Dendritic cell treated with granulocyte-macrophage colony-stimulating factor and Interleukin-4, amounts not matched to agents 40 ng/mL and 50 ng/mL, for 4 days (primary cell): ENCODE data around the gene LILRA2.
"Not testable (repeated sequence)": the region's sequence is repeated elsewhere in the genome, so short reads cannot be mapped to it uniquely, and the experiment has no call there.

Source experiments
- H3K27ac Mint-ChIP-seq: one replicate; pipeline ENCODE4 v1.8.0; 2022; ENCODE audit warnings: mild to moderate bottlenecking, mixed read lengths
- H3K27me3 Mint-ChIP-seq: one replicate; pipeline ENCODE4 v1.8.0; 2022; ENCODE audit warnings: mild to moderate bottlenecking, mixed read lengths
- H3K36me3 Mint-ChIP-seq: one replicate; pipeline ENCODE4 v1.8.0; 2022; ENCODE audit warnings: low read depth, mixed read lengths
- H3K4me1 Mint-ChIP-seq: one replicate; pipeline ENCODE4 v1.8.0; 2022; ENCODE audit warnings: low read depth, mixed read lengths
- H3K4me3 Mint-ChIP-seq: one replicate; pipeline ENCODE4 v1.8.0; 2022; ENCODE audit warnings: mild to moderate bottlenecking, moderate library complexity, mixed read lengths
- H3K9me3 Mint-ChIP-seq: one replicate; pipeline ENCODE4 v1.8.0; 2022; ENCODE audit warnings: mixed read lengths
- intact Hi-C: fragments of 100-400 bp; cut with micrococcal nuclease; formaldehyde crosslinking; loops from one replicate; pipeline ENCODE4 v1.15.0; 2022

LILRA2 gene

DNA sequence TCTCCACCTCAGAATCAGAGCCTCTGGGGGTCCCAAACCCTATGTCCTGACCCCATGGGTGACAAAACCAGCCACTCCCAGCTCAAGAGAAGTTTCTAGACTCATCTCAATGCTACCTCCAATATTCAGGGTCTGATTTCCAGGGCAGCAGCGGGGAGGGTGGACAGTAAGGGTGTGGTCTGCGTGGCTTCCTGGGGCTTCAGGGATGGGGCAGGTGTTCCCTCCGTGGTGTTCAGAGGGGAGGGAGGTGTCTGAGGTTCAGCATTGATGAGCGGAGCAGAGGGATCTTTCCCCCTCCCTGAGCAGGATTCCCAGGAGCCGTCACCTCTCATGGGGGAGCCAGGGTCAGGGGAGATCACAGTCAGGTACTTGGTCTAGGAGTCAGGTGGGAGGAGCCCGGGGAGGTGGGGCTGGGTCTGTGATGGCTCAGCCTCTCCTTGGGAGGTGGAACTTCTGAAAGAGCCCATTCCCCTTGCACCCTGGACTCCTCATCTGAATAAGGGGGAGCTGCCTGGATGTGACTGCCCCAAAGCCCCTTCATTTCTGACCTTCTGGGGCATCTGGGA, 2.9 kb downstream of the LILRA2 start:
- Mint-ChIP-seq H3K27me3 (no peaks in the 10 kb centered on the region), H3K9me3 (no peaks in the 10 kb centered on the region), H3K27ac (no peak overlapping the region), H3K4me3 (no peak overlapping the region), H3K36me3 (peaks cover 31% of the 10 kb centered on the region), H3K4me1 (peaks cover 73% of the 10 kb centered on the region)
- intact Hi-C loops, result no loop called here

DNA sequence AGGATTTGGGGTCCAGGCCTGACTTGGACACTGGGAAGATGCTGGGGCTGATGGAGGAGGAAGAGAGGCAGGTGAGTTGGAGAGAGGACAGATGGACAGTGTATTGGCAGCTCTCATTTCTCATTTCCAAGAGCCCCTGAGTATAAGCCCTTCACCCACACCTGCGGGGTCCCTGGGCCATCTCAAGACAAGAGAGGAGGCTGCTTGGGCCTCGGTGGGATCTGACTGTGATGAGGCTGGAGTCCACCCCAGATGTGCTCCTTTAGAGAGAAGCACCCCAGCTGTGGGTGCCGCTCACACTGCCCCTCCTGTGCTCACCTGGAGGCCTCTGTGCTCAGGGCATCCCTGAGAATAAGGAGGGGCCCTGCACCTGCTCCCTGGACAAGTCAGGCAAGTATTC, 3.7 kb downstream of the LILRA2 start:
- H3K4me3 Mint-ChIP-seq, result no peak overlapping the region
- no peak overlapping the region for H3K27ac Mint-ChIP-seq
- no peaks in the 10 kb centered on the region for H3K9me3 Mint-ChIP-seq
- H3K4me1 Mint-ChIP-seq, result peaks cover 71% of the 10 kb centered on the region
- H3K27me3 Mint-ChIP-seq, result no peaks in the 10 kb centered on the region
- H3K36me3 Mint-ChIP-seq, result peaks cover 32% of the 10 kb centered on the region
- intact Hi-C loops, result no loop called here

DNA sequence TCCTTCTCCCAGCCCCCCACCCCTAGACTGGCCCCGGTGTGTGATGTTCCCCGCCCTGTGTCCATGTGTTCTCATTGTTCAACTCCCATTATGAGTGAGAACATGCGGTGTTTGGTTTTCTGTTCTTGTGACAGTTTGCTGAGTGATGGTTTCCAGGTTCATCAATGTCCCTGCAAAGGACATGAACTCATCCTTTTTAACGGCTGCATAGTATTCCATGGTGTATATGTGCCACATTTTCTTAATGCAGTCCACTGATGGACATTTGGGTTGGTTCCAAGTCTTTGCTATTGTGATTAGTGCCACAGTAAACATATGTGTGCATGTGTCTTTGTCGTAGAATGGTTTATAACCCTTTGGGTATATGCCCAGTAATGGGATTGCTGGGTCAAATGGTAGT, 4.7 kb downstream of the LILRA2 start:
- H3K27ac Mint-ChIP-seq, H3K9me3 Mint-ChIP-seq, H3K4me3 Mint-ChIP-seq, H3K27me3 Mint-ChIP-seq, intact Hi-C loops: not testable (repeated sequence)
- H3K4me1 Mint-ChIP-seq, result peaks cover 71% of the 10 kb centered on the region
- peaks cover 41% of the 10 kb centered on the region for H3K36me3 Mint-ChIP-seq

DNA sequence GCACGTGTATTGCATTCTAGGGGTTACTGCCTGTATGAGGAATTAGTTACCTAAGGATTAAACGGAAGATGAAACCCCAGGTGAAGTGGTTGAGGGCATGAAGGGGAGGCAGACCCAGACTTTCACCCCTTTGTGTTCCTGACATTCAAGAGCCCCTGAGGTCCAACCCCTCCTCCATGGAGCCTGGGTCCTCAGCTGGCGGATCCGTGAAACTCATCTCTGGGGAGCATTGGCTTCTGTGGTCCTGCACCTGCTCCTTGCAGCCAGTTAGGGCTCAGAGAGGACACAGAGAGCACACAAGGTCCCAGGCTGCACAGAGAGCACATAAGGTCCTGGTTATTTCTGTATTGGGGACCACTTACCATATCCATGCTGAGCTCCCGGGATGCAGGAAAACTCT, 12.8 kb downstream of the LILRA2 start:
- Mint-ChIP-seq H3K27me3 (peaks cover 23% of the 10 kb centered on the region), H3K4me3 (no peak overlapping the region), H3K4me1 (peaks cover 60% of the 10 kb centered on the region), H3K36me3 (peaks cover 56% of the 10 kb centered on the region), H3K9me3 (peaks cover 12% of the 10 kb centered on the region), H3K27ac (no peak overlapping the region)
- intact Hi-C loops, result no loop called here

DNA sequence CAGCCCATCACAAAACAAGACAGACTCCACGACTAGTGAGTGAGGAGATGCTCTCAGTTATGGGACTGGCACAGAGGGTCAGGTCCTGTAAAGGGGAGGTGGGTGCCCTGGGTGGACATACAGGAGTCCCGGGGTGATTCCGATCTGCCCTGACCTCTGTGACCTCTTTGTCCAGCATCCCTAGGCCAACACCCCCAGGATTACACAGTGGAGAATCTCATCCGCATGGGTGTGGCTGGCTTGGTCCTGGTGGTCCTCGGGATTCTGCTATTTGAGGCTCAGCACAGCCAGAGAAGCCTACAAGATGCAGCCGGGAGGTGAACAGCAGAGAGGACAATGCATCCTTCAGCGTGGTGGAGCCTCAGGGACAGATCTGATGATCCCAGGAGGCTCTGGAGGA, 13.4 kb downstream of the LILRA2 start:
- peaks cover 64% of the 10 kb centered on the region for H3K4me1 Mint-ChIP-seq
- no peak overlapping the region for H3K27ac Mint-ChIP-seq
- no peak overlapping the region for H3K4me3 Mint-ChIP-seq
- peaks cover 56% of the 10 kb centered on the region for H3K36me3 Mint-ChIP-seq
- peaks cover 12% of the 10 kb centered on the region for H3K9me3 Mint-ChIP-seq
- intact Hi-C loops, result no loop called here
- H3K27me3 Mint-ChIP-seq, result peaks cover 28% of the 10 kb centered on the region

DNA sequence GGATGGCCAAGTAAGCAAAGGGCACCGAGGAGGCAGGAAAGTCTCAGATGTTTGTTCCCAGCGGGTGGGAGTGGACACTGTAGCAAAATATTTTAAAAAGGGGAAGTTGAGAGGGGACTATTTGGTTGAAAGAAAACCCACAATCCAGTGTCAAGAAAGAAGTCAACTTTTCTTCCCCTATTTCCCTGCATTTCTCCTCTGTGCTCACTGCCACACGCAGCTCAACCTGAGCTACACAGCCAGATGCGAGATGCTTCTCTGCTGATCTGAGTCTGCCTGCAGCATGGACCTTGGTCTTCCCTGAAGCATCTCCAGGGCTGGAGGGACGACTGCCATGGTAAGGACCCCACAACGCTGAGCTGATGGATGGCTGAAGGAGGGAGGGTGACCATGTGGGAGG, 19.9 kb downstream of the LILRA2 start, which contains the start of gene LILRA1:
LILRA1 (plus strand) TSS at position 188 of the 400 bp plus-strand sequence. CDS start 613 bp downstream, outside the sequence.
- peak within 1 kb of the TSS; percentile 83 for H3K27ac Mint-ChIP-seq
- H3K36me3 Mint-ChIP-seq, result peaks cover 23% of the 10 kb centered on the region
- peaks cover 77% of the 10 kb centered on the region for H3K4me1 Mint-ChIP-seq
- intact Hi-C loops, H3K9me3 Mint-ChIP-seq: not testable (repeated sequence)
- H3K4me3 Mint-ChIP-seq, result peak within 1 kb of the TSS; percentile 73
- peaks cover 30% of the 10 kb centered on the region for H3K27me3 Mint-ChIP-seq

DNA sequence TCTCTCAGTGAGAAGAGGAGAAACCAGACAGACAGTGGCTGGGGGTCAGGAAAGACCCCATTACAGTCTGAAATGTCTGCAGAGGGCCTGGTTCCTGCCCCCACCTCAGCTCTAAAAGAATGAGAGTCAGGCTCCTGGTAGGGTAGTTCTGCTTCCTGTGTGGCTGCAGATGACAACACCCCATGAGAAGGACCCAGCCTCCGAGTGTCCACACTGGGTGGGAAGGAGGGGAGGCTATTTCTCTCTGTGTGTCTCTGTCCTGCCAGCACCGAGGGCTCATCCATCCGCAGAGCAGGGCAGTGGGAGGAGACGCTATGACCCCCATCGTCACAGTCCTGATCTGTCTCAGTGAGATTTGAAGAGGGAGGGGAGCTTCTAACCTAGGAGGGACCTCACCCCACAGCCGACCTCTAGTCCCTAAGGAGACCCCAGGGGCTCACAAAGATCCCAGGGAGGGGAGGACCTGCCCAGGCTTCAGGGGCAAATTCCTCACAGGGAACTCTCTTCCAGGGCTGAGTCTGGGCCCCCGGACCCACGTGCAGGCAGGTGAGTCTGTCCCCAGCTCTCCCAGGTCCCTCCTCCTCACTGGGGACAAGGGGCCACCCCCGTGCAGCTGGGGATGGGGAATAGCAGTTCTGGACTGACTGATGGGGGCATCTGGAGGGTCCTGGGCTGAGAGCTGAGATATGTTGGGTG, 20.5 kb downstream of the LILRA2 start:
- Mint-ChIP-seq H3K27me3 (peaks cover 28% of the 10 kb centered on the region), H3K36me3 (peaks cover 23% of the 10 kb centered on the region), H3K4me3 (peak overlapping the region; percentile 73), H3K4me1 (peaks cover 77% of the 10 kb centered on the region), H3K27ac (peak overlapping the region; percentile 83)
- intact Hi-C loops, H3K9me3 Mint-ChIP-seq: not testable (repeated sequence)

DNA sequence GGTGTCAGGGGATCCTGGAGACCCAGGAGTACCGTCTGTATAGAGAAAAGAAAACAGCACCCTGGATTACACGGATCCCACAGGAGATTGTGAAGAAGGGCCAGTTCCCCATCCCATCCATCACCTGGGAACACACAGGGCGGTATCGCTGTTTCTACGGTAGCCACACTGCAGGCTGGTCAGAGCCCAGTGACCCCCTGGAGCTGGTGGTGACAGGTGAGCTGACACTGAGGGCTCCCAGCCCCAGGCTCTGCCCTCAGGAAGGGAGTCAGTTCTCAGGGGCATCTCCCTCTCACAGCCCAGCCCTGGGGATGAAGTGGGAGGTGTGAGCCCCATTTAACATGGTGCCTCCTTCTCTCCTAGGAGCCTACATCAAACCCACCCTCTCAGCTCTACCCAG, 21.1 kb downstream of the LILRA2 start:
- H3K9me3 Mint-ChIP-seq, result no peaks in the 10 kb centered on the region
- peak overlapping the region; percentile 83 for H3K27ac Mint-ChIP-seq
- H3K36me3 Mint-ChIP-seq, result peaks cover 23% of the 10 kb centered on the region
- peaks cover 25% of the 10 kb centered on the region for H3K27me3 Mint-ChIP-seq
- intact Hi-C loops, result no loop called here
- peaks cover 73% of the 10 kb centered on the region for H3K4me1 Mint-ChIP-seq
- H3K4me3 Mint-ChIP-seq, result no peak overlapping the region

DNA sequence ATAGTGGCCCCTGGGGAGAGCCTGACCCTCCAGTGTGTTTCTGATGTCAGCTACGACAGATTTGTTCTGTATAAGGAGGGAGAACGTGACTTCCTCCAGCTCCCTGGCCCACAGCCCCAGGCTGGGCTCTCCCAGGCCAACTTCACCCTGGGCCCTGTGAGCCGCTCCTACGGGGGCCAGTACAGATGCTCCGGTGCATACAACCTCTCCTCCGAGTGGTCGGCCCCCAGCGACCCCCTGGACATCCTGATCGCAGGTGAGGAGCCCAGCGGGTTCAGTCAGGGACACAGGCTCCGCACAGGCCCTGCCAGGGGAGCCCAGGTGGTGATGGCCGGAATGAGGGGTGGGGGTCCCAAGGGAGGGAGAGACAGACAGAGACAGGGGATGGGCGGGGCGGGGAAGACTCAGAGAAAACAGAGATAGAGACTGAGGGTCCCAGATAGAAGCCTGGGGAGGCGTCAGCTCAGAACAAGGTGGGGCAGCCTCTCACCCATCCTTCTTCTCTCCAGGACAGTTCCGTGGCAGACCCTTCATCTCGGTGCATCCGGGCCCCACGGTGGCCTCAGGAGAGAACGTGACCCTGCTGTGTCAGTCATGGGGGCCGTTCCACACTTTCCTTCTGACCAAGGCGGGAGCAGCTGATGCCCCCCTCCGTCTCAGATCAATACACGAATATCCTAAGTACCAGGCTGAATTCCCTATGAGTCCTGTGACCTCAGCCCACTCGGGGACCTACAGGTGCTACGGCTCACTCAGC, 22.3 kb downstream of the LILRA2 start:
- H3K9me3 Mint-ChIP-seq, intact Hi-C loops: not testable (repeated sequence)
- H3K27ac Mint-ChIP-seq, result peak overlapping the region; percentile 64

DNA sequence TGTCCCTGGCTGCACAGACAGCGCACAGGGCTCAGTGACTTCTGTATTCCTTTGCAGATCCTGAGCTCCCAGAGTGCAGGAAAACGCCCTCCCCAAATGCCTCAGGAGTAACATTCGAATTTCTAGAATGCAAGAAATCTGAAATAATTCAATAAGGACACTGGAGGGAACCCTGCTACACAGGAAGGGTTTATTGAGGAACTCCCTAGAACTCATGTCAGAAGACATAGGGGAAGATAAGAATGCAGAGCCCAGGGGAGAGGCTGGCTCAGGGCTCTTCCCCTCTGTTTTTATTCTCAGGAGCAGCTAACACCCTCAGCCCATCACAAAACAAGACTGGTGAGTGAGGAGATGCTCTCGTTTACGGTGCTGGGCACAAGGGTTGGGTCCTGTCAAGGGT, 26.6 kb downstream of the LILRA2 start:
- Mint-ChIP-seq H3K4me1 (peaks cover 44% of the 10 kb centered on the region), H3K27ac (no peak overlapping the region), H3K9me3 (peaks cover 6% of the 10 kb centered on the region), H3K4me3 (no peak overlapping the region), H3K27me3 (peaks cover 8% of the 10 kb centered on the region), H3K36me3 (peaks cover 27% of the 10 kb centered on the region)
- intact Hi-C loops, result loop anchor here (2.0 kb wide), 1 partner anchor 77 kb away; no protein-coding TSS in a partner anchor

More for the DNA sequence above, 22.3 kb downstream of the LILRA2 start:
- H3K36me3 Mint-ChIP-seq, result peaks cover 23% of the 10 kb centered on the region
- H3K4me3 Mint-ChIP-seq, result not testable (repeated sequence)
- peaks cover 18% of the 10 kb centered on the region for H3K27me3 Mint-ChIP-seq
- H3K4me1 Mint-ChIP-seq, result peaks cover 76% of the 10 kb centered on the region

DNA sequence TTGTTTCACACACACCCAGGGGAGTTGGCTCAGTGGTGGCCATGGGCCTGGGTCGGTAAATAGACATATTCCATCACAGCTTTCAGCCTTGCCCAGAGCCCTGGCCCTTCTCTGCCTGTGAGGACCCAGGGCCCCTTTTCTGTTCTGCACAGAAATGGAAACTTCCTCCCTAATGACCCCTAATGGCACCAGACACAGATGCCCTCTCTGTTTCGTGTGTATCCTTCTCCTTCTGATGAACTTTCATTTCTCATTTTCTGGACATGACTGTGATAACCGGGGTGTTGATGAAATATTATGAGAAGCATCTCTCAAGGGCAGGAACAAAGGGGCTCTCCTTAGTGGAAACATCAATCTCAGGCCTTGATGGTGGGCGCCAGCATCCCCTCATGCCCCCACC, 32.6 kb downstream of the LILRA2 start:
- peak overlapping the region; percentile 35 for H3K4me3 Mint-ChIP-seq
- peak overlapping the region; percentile 83 for H3K27ac Mint-ChIP-seq
- H3K36me3 Mint-ChIP-seq, result peaks cover 3% of the 10 kb centered on the region
- intact Hi-C loops, result loop anchor here (5.0 kb wide), 2 partner anchors 34 to 36 kb away; partner anchors contain the start of gene LILRA2
- peaks cover 63% of the 10 kb centered on the region for H3K4me1 Mint-ChIP-seq
- peaks cover 6% of the 10 kb centered on the region for H3K27me3 Mint-ChIP-seq
- peaks cover 8% of the 10 kb centered on the region for H3K9me3 Mint-ChIP-seq

DNA sequence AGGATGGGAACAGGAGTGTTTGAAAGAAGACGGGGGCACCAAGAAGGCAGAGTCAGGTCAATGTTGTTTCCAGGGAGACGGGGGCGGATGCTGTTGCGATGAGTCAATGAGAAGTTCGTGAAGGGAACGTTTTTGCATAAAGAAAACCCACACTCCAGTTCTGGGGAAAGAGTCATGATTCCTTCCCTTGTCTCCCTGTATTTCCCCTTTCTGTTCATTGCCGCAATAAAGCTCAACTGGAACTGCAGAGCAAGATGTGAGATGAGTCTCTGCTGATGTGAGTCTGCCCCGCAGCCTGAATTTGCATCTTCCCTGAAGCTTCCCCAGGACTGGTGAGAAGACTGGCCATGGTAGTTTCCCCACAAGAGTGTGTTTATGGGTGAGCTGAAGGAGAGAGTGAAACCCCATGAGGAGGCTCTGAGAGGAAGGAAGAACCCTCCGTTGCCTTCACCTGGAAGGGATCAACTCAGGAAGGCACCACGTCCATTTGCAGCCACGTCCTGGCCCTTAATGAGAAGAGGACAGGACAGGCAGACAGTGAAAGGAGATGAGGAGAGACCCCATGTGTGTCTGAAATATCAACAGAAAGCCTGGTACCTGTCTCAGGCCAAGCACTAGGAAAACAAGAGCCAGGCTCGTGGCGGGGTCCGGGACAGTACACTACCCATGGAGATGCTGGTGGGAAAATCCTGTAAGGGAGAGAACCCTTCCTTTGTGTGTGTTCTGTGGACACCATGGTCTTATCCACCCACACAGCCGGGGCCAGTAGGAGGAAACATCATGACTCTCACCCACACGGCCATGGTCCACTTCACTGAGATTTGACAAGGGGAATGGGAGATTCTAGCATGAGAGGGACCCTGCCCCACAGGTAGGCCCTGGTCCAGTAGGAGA, 33.5 kb downstream of the LILRA2 start:
- peaks cover 7% of the 10 kb centered on the region for H3K27me3 Mint-ChIP-seq
- no peaks in the 10 kb centered on the region for H3K36me3 Mint-ChIP-seq
- peak overlapping the region; percentile 83 for H3K27ac Mint-ChIP-seq
- intact Hi-C loops, result loop anchor here (5.0 kb wide), 2 partner anchors 35 kb away; partner anchors contain the start of gene LILRA2
- H3K4me1 Mint-ChIP-seq, result peaks cover 67% of the 10 kb centered on the region
- peaks cover 8% of the 10 kb centered on the region for H3K9me3 Mint-ChIP-seq
- peak overlapping the region; percentile 63 for H3K4me3 Mint-ChIP-seq

DNA sequence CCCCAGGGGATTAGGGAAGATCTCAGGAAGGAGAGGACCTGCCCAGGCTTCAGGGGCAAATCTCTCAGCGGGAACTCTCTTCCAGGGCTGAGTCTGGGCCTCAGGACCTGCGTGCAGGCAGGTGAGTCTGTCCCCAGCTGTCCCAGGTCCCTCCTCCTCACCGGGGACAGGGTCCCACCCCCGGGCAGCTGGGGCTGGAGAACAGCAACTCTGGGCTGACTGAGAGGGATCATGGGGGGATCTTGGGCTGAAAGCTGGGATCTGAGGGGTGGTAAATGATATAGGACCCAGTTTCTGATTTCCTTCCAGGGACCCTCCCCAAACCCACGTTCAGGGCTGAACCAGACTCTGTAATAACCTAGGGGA, 34.2 kb downstream of the LILRA2 start:
- intact Hi-C loops, result loop anchor here (5.0 kb wide), 2 partner anchors 35 kb away; partner anchors contain the start of gene LILRA2
- Mint-ChIP-seq H3K4me3 (peak overlapping the region; percentile 39), H3K36me3 (no peaks in the 10 kb centered on the region), H3K4me1 (peaks cover 73% of the 10 kb centered on the region), H3K27ac (peak overlapping the region; percentile 83), H3K9me3 (peaks cover 8% of the 10 kb centered on the region), H3K27me3 (peaks cover 7% of the 10 kb centered on the region)
